PC-3 (cell line): Measurements from ENCODE around the gene TGM5.

ENCODE experiments used
- CTCF ChIP-seq: fragments of 300-600 bp; sonication (generic); conservative IDR thresholded peaks from 2 replicates; pipeline ENCODE4 v1.5.1; 2017; ENCODE audit warnings: antibody characterized with exemption, low read depth, mild to moderate bottlenecking, low read length
- EZH2 ChIP-seq: fragments of 300-600 bp; sonication (generic); IDR thresholded peaks from one replicate; pipeline ENCODE4 v1.6.1; 2017; ENCODE audit warnings: antibody characterized with exemption, mild to moderate bottlenecking, low read length; ENCODE audit not compliant: unreplicated experiment
- EZH2phosphoT487 ChIP-seq: fragments of 300-600 bp; sonication (generic); IDR thresholded peaks from 2 replicates; pipeline ENCODE4 v1.6.1; 2018; ENCODE audit warnings: mild to moderate bottlenecking, antibody characterized with exemption, low read length, borderline replicate concordance

GRCh38 chr15:43194795-43195194 is 71.9 kb downstream of the TGM5 start:
- no peak for TF ChIP-seq CTCF
- TF ChIP-seq EZH2phosphoT487, result no peak
- no peak for TF ChIP-seq EZH2
